Nephron progenitor cell (in vitro differentiated cells): Measurements from ENCODE around the gene CALR.

Experiments
- DNase-seq: peaks from one replicate; pipeline ENCODE4 v3.0.0; 2021
- H3K27ac Mint-ChIP-seq: 2 replicates; pipeline ENCODE4 v1.8.0; 2021; ENCODE audit warnings: mild to moderate bottlenecking, moderate library complexity, mixed read lengths
- H3K27me3 Mint-ChIP-seq: 2 replicates; pipeline ENCODE4 v1.8.0; 2021; ENCODE audit warnings: mild to moderate bottlenecking, low read depth, mixed read lengths; ENCODE audit not compliant: poor library complexity
- H3K36me3 Mint-ChIP-seq: 2 replicates; pipeline ENCODE4 v1.8.0; 2021; ENCODE audit warnings: low read depth, mixed read lengths
- H3K4me1 Mint-ChIP-seq: 2 replicates; pipeline ENCODE4 v1.8.0; 2021; ENCODE audit warnings: mixed read lengths
- H3K4me3 Mint-ChIP-seq: 2 replicates; pipeline ENCODE4 v1.8.0; 2021; ENCODE audit warnings: mild to moderate bottlenecking, moderate library complexity, mixed read lengths
- H3K9me3 Mint-ChIP-seq: 2 replicates; pipeline ENCODE4 v1.8.0; 2021; ENCODE audit warnings: mild to moderate bottlenecking, moderate library complexity, mixed read lengths
- CTCF ChIP-seq: fragments of 200-600 bp; sonication (generic); IDR thresholded peaks from 2 replicates; pipeline ENCODE4 v1.5.0; 2021; ENCODE audit warnings: antibody characterized with exemption

Gene CALR

GRCh38 chr19:12918253-12918652 lies 20.2 kb upstream of the CALR start:
- Mint-ChIP-seq H3K4me3 (no peak overlapping the region), H3K4me1 (peaks cover 11% of the 10 kb centered on the region), H3K27ac (no peak overlapping the region), H3K9me3 (peaks cover 8% of the 10 kb centered on the region), H3K27me3 (peaks cover 12% of the 10 kb centered on the region), H3K36me3 (peaks cover 24% of the 10 kb centered on the region)
- TF ChIP-seq CTCF, result no peak
- DNase-seq, result no peak

DNA sequence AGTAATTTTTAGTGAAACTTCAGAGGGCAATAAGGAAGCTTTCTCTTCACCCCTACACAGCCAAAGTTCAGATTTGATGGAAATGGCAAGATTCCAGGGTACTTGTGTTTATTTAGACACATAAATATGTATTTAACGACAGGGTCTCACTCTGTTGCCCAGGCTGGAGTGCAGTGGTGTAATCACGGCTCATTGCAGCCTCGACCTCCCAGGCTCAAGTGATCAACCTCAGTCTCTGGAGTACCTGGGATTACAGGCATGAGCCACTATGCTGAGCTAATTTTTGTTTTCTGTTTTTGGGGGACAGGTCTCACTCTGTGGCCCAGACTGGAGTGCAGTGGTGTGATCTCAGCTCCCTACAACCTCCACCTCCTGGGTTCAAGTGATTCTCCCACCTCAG lies 17.4 kb upstream of the CALR start:
- Mint-ChIP-seq H3K27ac (peak overlapping the region; percentile 48), H3K4me1 (no peaks in the 10 kb centered on the region), H3K27me3 (peaks cover 9% of the 10 kb centered on the region), H3K36me3 (peaks cover 43% of the 10 kb centered on the region), H3K4me3 (no peak overlapping the region), H3K9me3 (peaks cover 8% of the 10 kb centered on the region)
- DNase-seq, result no peak
- no peak for TF ChIP-seq CTCF

- H3K4me3 Mint-ChIP-seq, result no peak overlapping the region
- H3K27ac Mint-ChIP-seq, result no peak overlapping the region
- peaks cover 54% of the 10 kb centered on the region for H3K36me3 Mint-ChIP-seq
- TF ChIP-seq CTCF, result no peak
- H3K9me3 Mint-ChIP-seq, result peaks cover 8% of the 10 kb centered on the region
- DNase-seq, result no peak
- H3K27me3 Mint-ChIP-seq, result peaks cover 9% of the 10 kb centered on the region
- no peaks in the 10 kb centered on the region for H3K4me1 Mint-ChIP-seq
These were observed 15.4 kb upstream of the CALR start for GRCh38 chr19:12922959-12923358.

- DNase-seq, result no peak
- Mint-ChIP-seq H3K36me3 (peaks cover 71% of the 10 kb centered on the region), H3K9me3 (no peaks in the 10 kb centered on the region), H3K27ac (no peak overlapping the region), H3K27me3 (peaks cover 3% of the 10 kb centered on the region), H3K4me3 (no peak overlapping the region), H3K4me1 (no peaks in the 10 kb centered on the region)
- TF ChIP-seq CTCF, result no peak
These were observed 13.6 kb upstream of the CALR start for GRCh38 chr19:12924621-12925310.

DNA sequence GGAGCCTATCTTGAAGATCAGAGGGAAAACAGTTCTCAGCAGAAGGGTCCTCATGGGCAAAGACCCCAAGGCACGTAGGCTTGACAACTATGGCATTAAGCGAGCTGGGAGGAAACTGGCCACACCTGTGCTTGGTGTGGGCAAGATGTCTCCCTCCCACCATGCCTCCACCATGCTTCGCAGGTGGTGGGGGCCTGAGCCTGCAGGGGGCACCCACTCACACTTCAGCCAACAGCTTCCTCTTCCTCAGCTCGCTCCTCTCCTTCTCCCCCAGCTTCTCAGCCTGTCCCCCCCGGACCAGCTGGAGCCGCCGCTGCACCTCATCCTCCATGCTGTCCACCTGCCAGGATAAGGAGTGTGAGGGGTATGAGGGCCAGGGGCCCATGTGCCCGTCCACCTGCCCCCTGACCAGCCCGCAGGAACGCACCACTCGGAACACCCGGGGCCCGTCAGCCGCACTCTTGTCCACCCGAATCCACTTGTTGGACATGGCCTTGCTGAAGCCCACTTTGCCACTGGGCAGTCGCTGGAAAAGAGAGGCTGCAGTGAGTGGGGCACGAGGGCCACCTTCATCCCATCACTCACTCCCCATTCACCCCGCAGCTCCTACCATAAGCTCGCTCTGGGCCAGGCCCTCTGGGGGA lies 8.3 kb upstream of the CALR start:
- no peak for TF ChIP-seq CTCF
- Mint-ChIP-seq H3K4me1 (peaks cover 22% of the 10 kb centered on the region), H3K27ac (no peak overlapping the region), H3K27me3 (no peaks in the 10 kb centered on the region), H3K36me3 (peaks cover 36% of the 10 kb centered on the region), H3K4me3 (no peak overlapping the region), H3K9me3 (no peaks in the 10 kb centered on the region)
- no peak for DNase-seq
